ENCODE data around the gene NOTCH1.

DNA sequence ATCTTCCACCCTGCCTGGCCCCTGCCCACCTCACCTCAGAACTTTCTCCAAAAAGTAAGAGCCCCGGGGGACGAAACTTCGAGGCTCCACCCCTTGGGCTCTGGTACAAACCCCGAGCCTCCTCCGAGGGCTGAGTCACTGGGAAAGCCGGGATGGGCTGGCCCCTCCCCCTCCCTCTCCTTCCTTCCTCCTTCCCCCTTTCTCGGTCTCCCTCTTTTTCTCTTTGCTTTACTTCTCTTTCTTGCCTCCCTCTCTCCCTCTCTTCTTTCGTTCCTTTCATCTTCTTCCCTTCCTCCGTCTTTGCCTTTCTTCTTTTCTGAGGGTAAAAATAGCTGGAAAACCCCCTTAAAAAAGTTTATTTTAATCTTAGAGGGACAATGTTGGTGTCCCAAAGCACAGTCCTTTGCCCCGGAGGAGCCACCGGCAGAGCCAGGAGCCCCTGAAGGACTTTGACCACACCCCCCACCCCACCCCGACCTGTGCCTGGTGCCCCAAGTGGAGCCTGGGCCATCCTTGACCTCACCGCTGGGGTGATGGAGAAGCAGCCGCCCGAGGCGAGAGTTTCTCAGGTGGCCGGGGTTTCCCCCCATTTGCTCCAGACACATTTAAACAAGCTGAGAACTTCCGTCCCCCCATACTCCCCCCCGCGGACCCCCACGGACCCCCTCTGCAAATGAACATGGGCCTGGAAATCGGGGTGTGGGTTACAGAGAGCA lies 5.7 kb upstream of the NOTCH1 start:
- no peak for TF ChIP-seq POLR2A (IDR thresholded peaks at IDR 0.05)
- TF ChIP-seq, protein P1, sequence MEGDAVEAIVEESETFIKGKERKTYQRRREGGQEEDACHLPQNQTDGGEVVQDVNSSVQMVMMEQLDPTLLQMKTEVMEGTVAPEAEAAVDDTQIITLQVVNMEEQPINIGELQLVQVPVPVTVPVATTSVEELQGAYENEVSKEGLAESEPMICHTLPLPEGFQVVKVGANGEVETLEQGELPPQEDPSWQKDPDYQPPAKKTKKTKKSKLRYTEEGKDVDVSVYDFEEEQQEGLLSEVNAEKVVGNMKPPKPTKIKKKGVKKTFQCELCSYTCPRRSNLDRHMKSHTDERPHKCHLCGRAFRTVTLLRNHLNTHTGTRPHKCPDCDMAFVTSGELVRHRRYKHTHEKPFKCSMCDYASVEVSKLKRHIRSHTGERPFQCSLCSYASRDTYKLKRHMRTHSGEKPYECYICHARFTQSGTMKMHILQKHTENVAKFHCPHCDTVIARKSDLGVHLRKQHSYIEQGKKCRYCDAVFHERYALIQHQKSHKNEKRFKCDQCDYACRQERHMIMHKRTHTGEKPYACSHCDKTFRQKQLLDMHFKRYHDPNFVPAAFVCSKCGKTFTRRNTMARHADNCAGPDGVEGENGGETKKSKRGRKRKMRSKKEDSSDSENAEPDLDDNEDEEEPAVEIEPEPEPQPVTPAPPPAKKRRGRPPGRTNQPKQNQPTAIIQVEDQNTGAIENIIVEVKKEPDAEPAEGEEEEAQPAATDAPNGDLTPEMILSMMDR (IDR thresholded peaks at IDR 0.05) = no peak

Measured in adrenal gland (tissue), 5 donors.